HG02571 (cell line): ENCODE results near the gene FLVCR1.
"Not testable (repeated sequence)": the region's sequence is repeated elsewhere in the genome, so short reads cannot be mapped to it uniquely, and the experiment has no call there.

Source experiments
- ATAC-seq: cut with Tn5 transposase; IDR thresholded peaks from one replicate; pipeline ENCODE4 v1.9.1; 2021; ENCODE audit warnings: mild to moderate bottlenecking, moderate library complexity; ENCODE audit not compliant: unreplicated experiment

The FLVCR1 gene

GRCh38 chr1:212857992-212858460 lies at the start of gene FLVCR1:
Gene FLVCR1 (plus strand): TSS chr1:212858275. CDS start chr1:212858453, 178 bp downstream.
- ATAC-seq = peak; percentile 96

- no peak for ATAC-seq
Observed at GRCh38 chr1:212814537-212815334, 43.3 kb upstream of the FLVCR1 start.

- no peak for ATAC-seq
Observed at GRCh38 chr1:212816567-212817278, 41.4 kb upstream of the FLVCR1 start.

GRCh38 chr1:212819726-212820125 lies 38.3 kb upstream of the FLVCR1 start:
- peak; percentile 59 for ATAC-seq

GRCh38 chr1:212820969-212821368 lies 37.1 kb upstream of the FLVCR1 start:
- no peak for ATAC-seq

GRCh38 chr1:212822956-212823355 lies 35.1 kb upstream of the FLVCR1 start:
- no peak for ATAC-seq

GRCh38 chr1:212824201-212824600 lies 33.9 kb upstream of the FLVCR1 start:
- ATAC-seq = no peak

GRCh38 chr1:212825798-212826452 lies 32.1 kb upstream of the FLVCR1 start:
- ATAC-seq = no peak

- no peak for ATAC-seq
Observed at GRCh38 chr1:212827171-212827776, 30.8 kb upstream of the FLVCR1 start.

GRCh38 chr1:212827831-212828278 lies 30.2 kb upstream of the FLVCR1 start:
- ATAC-seq = no peak

- no peak for ATAC-seq
Observed at GRCh38 chr1:212828395-212828794, 29.7 kb upstream of the FLVCR1 start.

GRCh38 chr1:212833211-212834207 lies 24.6 kb upstream of the FLVCR1 start:
- ATAC-seq = peak; percentile 50

- no peak for ATAC-seq
Observed at GRCh38 chr1:212838145-212838544, 19.9 kb upstream of the FLVCR1 start.

GRCh38 chr1:212844521-212844920 lies 13.6 kb upstream of the FLVCR1 start:
- not testable (repeated sequence) for ATAC-seq

GRCh38 chr1:212847549-212847948 lies 10.5 kb upstream of the FLVCR1 start, which contains the start of gene SPATA45:
Gene SPATA45 (minus strand): TSS chr1:212847649. CDS start chr1:212836149, 11,500 bp downstream.
- ATAC-seq = no peak

GRCh38 chr1:212852105-212852688 lies 5.9 kb upstream of the FLVCR1 start:
- ATAC-seq = no peak

- ATAC-seq = no peak
Observed at GRCh38 chr1:212853658-212854057, 4.4 kb upstream of the FLVCR1 start.

GRCh38 chr1:212856755-212857154 lies 1.3 kb upstream of the FLVCR1 start:
- no peak for ATAC-seq
